ENCODE results near the gene PATL1.
"Not testable (repeated sequence)": the region's sequence is repeated elsewhere in the genome, so short reads cannot be mapped to it uniquely, and the experiment has no call there.

The PATL1 gene

GRCh38 chr11:59668950-59669610 is at the start of gene PATL1:
TSS of gene PATL1 (minus strand) at chr11:59669037. CDS start at chr11:59668895, 142 bp downstream.
- peak; percentile 98 for DNase-seq (ENCODE audit: low read depth)

GRCh38 chr11:59716051-59716450 is 47.2 kb upstream of the PATL1 start:
- no peak for DNase-seq (ENCODE audit: low read depth)

GRCh38 chr11:59713745-59714144 is 44.9 kb upstream of the PATL1 start, which contains the start of gene OR10V1:
TSS of gene OR10V1 (minus strand) at chr11:59713845. CDS start at chr11:59713845, 0 bp downstream.
- no peak for DNase-seq (ENCODE audit: low read depth)

GRCh38 chr11:59710136-59710847 is 41.5 kb upstream of the PATL1 start:
- no peak for DNase-seq (ENCODE audit: low read depth)

- no peak for DNase-seq (ENCODE audit: low read depth)
Observed at GRCh38 chr11:59708537-59708936, 39.7 kb upstream of the PATL1 start.

GRCh38 chr11:59707371-59707770 is 38.5 kb upstream of the PATL1 start:
- DNase-seq (ENCODE audit: low read depth): no peak

GRCh38 chr11:59706518-59707285 is 37.9 kb upstream of the PATL1 start:
- DNase-seq (ENCODE audit: low read depth): no peak

GRCh38 chr11:59705294-59705693 is 36.5 kb upstream of the PATL1 start:
- DNase-seq (ENCODE audit: low read depth): no peak

- DNase-seq (ENCODE audit: low read depth): not testable (repeated sequence)
Observed at GRCh38 chr11:59703515-59703914, 34.7 kb upstream of the PATL1 start.

- not testable (repeated sequence) for DNase-seq (ENCODE audit: low read depth)
Observed at GRCh38 chr11:59700157-59700556, 31.3 kb upstream of the PATL1 start.

GRCh38 chr11:59698506-59698905 is 29.7 kb upstream of the PATL1 start:
- no peak for DNase-seq (ENCODE audit: low read depth)

GRCh38 chr11:59692915-59693314 is 24.1 kb upstream of the PATL1 start:
- no peak for DNase-seq (ENCODE audit: low read depth)

GRCh38 chr11:59691156-59691555 is 22.3 kb upstream of the PATL1 start:
- DNase-seq (ENCODE audit: low read depth): no peak

- no peak for DNase-seq (ENCODE audit: low read depth)
Observed at GRCh38 chr11:59689015-59689414, 20.2 kb upstream of the PATL1 start.

- not testable (repeated sequence) for DNase-seq (ENCODE audit: low read depth)
Observed at GRCh38 chr11:59681260-59681725, 12.5 kb upstream of the PATL1 start.

- DNase-seq (ENCODE audit: low read depth): peak; percentile 12
Observed at GRCh38 chr11:59680287-59681154, 11.7 kb upstream of the PATL1 start.

GRCh38 chr11:59679347-59679746 is 10.5 kb upstream of the PATL1 start:
- DNase-seq (ENCODE audit: low read depth): no peak

GRCh38 chr11:59678813-59679165 is 10.0 kb upstream of the PATL1 start:
- no peak for DNase-seq (ENCODE audit: low read depth)

- no peak for DNase-seq (ENCODE audit: low read depth)
Observed at GRCh38 chr11:59678118-59678812, 9.4 kb upstream of the PATL1 start.

GRCh38 chr11:59676205-59676604 is 7.4 kb upstream of the PATL1 start:
- DNase-seq (ENCODE audit: low read depth): no peak

- no peak for DNase-seq (ENCODE audit: low read depth)
Observed at GRCh38 chr11:59674291-59674690, 5.5 kb upstream of the PATL1 start.

Measured in activated T-helper 9 cell treated with anti-CD3 and anti-CD28 coated beads, Interleukin-2, amount 50 U/mL, for 16 hours (primary cell).